GM21723 (cell line): ENCODE results near the gene LMX1B.

ENCODE experiments used
- ATAC-seq: cut with Tn5 transposase; IDR thresholded peaks from one replicate; pipeline ENCODE4 v1.9.1; 2021; ENCODE audit warnings: mild to moderate bottlenecking, moderate library complexity; ENCODE audit not compliant: unreplicated experiment

LMX1B gene

GRCh38 chr9:126734877-126735276 lies 121.1 kb downstream of the LMX1B start:
- ATAC-seq, result no peak

- ATAC-seq, result no peak
These were observed 121.8 kb downstream of the LMX1B start for GRCh38 chr9:126735482-126735881.

GRCh38 chr9:126738553-126738952 lies 124.8 kb downstream of the LMX1B start:
- no peak for ATAC-seq

- ATAC-seq, result no peak
These were observed 129.3 kb downstream of the LMX1B start for GRCh38 chr9:126743041-126743440.

DNA sequence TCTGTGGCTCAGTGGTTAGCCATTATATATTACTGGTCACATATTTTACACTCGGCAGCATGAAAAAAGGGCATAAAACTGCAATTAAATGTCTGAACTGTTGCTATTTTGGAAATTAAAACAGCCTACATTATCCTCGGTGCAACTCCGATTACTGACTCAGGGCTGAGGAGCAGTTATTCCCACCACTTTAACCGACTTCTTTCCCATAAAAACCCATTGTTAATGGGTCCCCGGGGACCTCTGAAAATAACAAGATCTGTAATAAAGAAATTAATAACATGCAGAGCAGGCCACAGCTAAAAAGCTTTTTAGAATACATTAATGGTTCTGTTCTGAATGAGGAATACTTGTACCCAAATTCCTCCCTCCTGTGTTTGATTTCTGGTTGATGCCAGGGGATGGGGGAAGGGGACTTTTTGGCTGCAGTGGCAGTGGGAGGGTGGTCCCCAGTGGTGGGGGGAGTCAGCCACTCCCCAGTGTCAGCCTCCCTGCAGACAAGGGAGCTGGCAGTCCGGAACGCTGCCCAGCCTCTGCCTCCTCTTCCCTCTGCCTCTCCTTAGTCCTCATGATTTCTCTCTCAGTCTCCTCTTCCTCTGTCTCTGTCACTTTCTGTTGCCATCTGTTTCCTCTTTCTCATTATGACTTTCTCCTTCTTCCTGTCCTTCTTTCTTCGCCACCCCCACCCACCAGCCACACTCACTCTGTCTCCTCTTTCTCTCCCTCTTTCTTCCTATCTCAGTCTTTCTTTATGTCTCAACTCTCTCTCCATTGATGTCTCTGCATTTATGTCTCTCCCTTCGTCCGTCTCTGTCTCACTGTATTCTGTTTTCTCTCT lies 132.1 kb downstream of the LMX1B start:
- ATAC-seq, result no peak
